ENCODE measurements around the gene SMIM8.
A peak's percentile ranks its signal among the peaks of the same experiment; 100 is the strongest.

The SMIM8 gene

GRCh38 chr6:87277123-87277522 is 45.3 kb upstream of the SMIM8 start:
- Histone ChIP-seq H3K79me2 (ENCODE audit: insufficient read depth, low read length) (no peaks in the 10 kb centered on the region), H3K27me3 (ENCODE audit: insufficient read depth, low read length) (no peaks in the 10 kb centered on the region), H3K9me2 (ENCODE audit: low read depth, low read length) (no peaks in the 10 kb centered on the region), H3K27ac (ENCODE audit: low read depth, low read length, poor library complexity, severe bottlenecking) (no peak overlapping the region), H2AFZ (ENCODE audit: low read length) (no peak overlapping the region), H3K9me3 (ENCODE audit: low read length) (no peaks in the 10 kb centered on the region), H3K4me1 (ENCODE audit: insufficient read depth, low read length, severe bottlenecking) (peaks cover 3% of the 10 kb centered on the region), H3K4me3 (ENCODE audit: low read depth, low read length, poor library complexity, severe bottlenecking) (no peak overlapping the region), H3F3A (ENCODE audit: insufficient read depth, low read length) (peaks cover 4% of the 10 kb centered on the region; the same call in 1 of the 2 replicates), H3K4me2 (ENCODE audit: low read length) (no peak overlapping the region), H3K9ac (ENCODE audit: low read length) (no peak overlapping the region), H3K36me3 (ENCODE audit: insufficient read depth, low read length) (no peaks in the 10 kb centered on the region), H4K20me1 (ENCODE audit: insufficient read depth, low read length) (no peaks in the 10 kb centered on the region)
- no peak for TF ChIP-seq EZH2 (IDR thresholded peaks at IDR 0.05; ENCODE audit: borderline replicate concordance, low read length)
- peak; percentile 64 for TF ChIP-seq CTCF (IDR thresholded peaks at IDR 0.05; ENCODE audit: low read length)

- peaks cover 3% of the 10 kb centered on the region for H3K4me1 ChIP-seq (ENCODE audit: insufficient read depth, low read length, severe bottlenecking)
- no peak overlapping the region for H3K27ac ChIP-seq (ENCODE audit: low read depth, low read length, poor library complexity, severe bottlenecking)
- H3K4me2 ChIP-seq (ENCODE audit: low read length): no peak overlapping the region
- no peak overlapping the region for H2AFZ ChIP-seq (ENCODE audit: low read length)
- H3K9me2 ChIP-seq (ENCODE audit: low read depth, low read length): no peaks in the 10 kb centered on the region
- H3K27me3 ChIP-seq (ENCODE audit: insufficient read depth, low read length): no peaks in the 10 kb centered on the region
- no peaks in the 10 kb centered on the region for H3K9me3 ChIP-seq (ENCODE audit: low read length)
- H3K4me3 ChIP-seq (ENCODE audit: low read depth, low read length, poor library complexity, severe bottlenecking): no peak overlapping the region
- H3K79me2 ChIP-seq (ENCODE audit: insufficient read depth, low read length): no peaks in the 10 kb centered on the region
- no peaks in the 10 kb centered on the region for H3K36me3 ChIP-seq (ENCODE audit: insufficient read depth, low read length)
- no peak for TF ChIP-seq CTCF (IDR thresholded peaks at IDR 0.05; ENCODE audit: low read length)
- no peak for TF ChIP-seq EZH2 (IDR thresholded peaks at IDR 0.05; ENCODE audit: borderline replicate concordance, low read length)
- no peaks in the 10 kb centered on the region for H4K20me1 ChIP-seq (ENCODE audit: insufficient read depth, low read length)
- H3F3A ChIP-seq (ENCODE audit: insufficient read depth, low read length): peaks cover 4% of the 10 kb centered on the region; the same call in 1 of the 2 replicates
- no peak overlapping the region for H3K9ac ChIP-seq (ENCODE audit: low read length)
Observed at GRCh38 chr6:87279196-87279595, 43.2 kb upstream of the SMIM8 start.

GRCh38 chr6:87281426-87281825 is 41.0 kb upstream of the SMIM8 start:
- Histone ChIP-seq H3K27me3 (ENCODE audit: insufficient read depth, low read length) (no peaks in the 10 kb centered on the region; the same call in 1 of the 2 replicates), H3K9me2 (ENCODE audit: low read depth, low read length) (no peaks in the 10 kb centered on the region), H3K79me2 (ENCODE audit: insufficient read depth, low read length) (no peaks in the 10 kb centered on the region), H2AFZ (ENCODE audit: low read length) (no peak overlapping the region), H3K4me3 (ENCODE audit: low read depth, low read length, poor library complexity, severe bottlenecking) (no peak overlapping the region), H3K4me1 (ENCODE audit: insufficient read depth, low read length, severe bottlenecking) (peaks cover 3% of the 10 kb centered on the region), H3K9me3 (ENCODE audit: low read length) (no peaks in the 10 kb centered on the region), H3K4me2 (ENCODE audit: low read length) (no peak overlapping the region), H3K9ac (ENCODE audit: low read length) (no peak overlapping the region), H3F3A (ENCODE audit: insufficient read depth, low read length) (peaks cover 4% of the 10 kb centered on the region; the same call in 1 of the 2 replicates), H3K27ac (ENCODE audit: low read depth, low read length, poor library complexity, severe bottlenecking) (no peak overlapping the region), H3K36me3 (ENCODE audit: insufficient read depth, low read length) (no peaks in the 10 kb centered on the region), H4K20me1 (ENCODE audit: insufficient read depth, low read length) (no peaks in the 10 kb centered on the region)
- TF ChIP-seq CTCF (IDR thresholded peaks at IDR 0.05; ENCODE audit: low read length) (no peak), EZH2 (IDR thresholded peaks at IDR 0.05; ENCODE audit: borderline replicate concordance, low read length) (no peak)

Data from OCI-LY1 (cell line).